Testis (tissue), 3 donors: ENCODE measurements around the gene OPCML. TPM values are rescaled to one million over a fixed set of nuclear protein-coding genes. Genes with fewer than 3 reads are reported as not detected.

Experiments used
- DNase-seq: peaks from one replicate; pipeline ENCODE4 v3.0.0-alpha.2; 2019
- H3K27ac ChIP-seq, 2 donors: fragments of 200-600 bp; sonication (generic); one replicate each; pipeline ENCODE4 v1.5.1; 2019
- H3K27me3 ChIP-seq: fragments of 200-600 bp; sonication (generic); one replicate; pipeline ENCODE4 v1.5.1; 2019
- H3K36me3 ChIP-seq: fragments of 200-600 bp; sonication (generic); one replicate; pipeline ENCODE4 v1.5.1; 2017; ENCODE audit warnings: low read depth; ENCODE audit errors: missing control alignments
- H3K4me1 ChIP-seq: fragments of 200-600 bp; sonication (generic); one replicate; pipeline ENCODE4 v1.5.1; 2019
- H3K4me3 ChIP-seq, 2 donors: fragments of 200-600 bp; sonication (generic); one replicate each; pipeline ENCODE4 v1.5.1; 2017 to 2019
- H3K9me3 ChIP-seq: fragments of 200-600 bp; sonication (generic); one replicate; pipeline ENCODE4 v1.5.1; 2017
- CTCF ChIP-seq, 3 experiments: fragments of 450-650 bp in 2 of 3; fragments of 200-600 bp in 1 of 3; sonication (generic) in 1 of 3; IDR thresholded peaks; one replicate each; pipeline ENCODE4 v1.5.1; 2016 to 2019; ENCODE audit warnings: antibody characterized with exemption in 3 of 3, mild to moderate bottlenecking in 2 of 3, moderate library complexity in 1 of 3
- POLR2A ChIP-seq: fragments of 450-650 bp; IDR thresholded peaks from one replicate; pipeline ENCODE4 v1.6.1; 2017; ENCODE audit warnings: antibody characterized with exemption, mild to moderate bottlenecking, moderate library complexity
- WGBS, 2 donors: methylation state at CpG; one replicate each; pipeline ENCODE4 v1.1.5; 2018; 5-methylcytosine and 5-hydroxymethylcytosine counted together
- intact Hi-C: fragments of 100-400 bp; cut with DNase I; formaldehyde crosslinking; loops from one replicate; pipeline ENCODE4 v1.15.1; 2023; ENCODE audit warnings: low total_unique reads
- polyA plus RNA-seq: library from polyadenylated mRNA; stranded (reverse); fragments of 350-450 nt; fragmentation: Illumina TruSeq; extraction: RNeasy Lipid Tissue Mini Kit (QIAGEN cat#74804); gene quantifications from one replicate; pipeline ENCODE4 v1.2.3, GENCODE V29; 2014; ENCODE audit warnings: low read depth, low replicate concordance; ENCODE audit not compliant: insufficient read depth
- total RNA-seq, 2 donors: library from RNA; depleted of rRNA; stranded (reverse); fragments of >200 nt; gene quantifications; one replicate each; pipeline ENCODE4 v1.2.3, GENCODE V29; 2016

OPCML gene
- total and polyA plus RNA-seq, 3 donors from 2014 or later = 0.16 to 2.7 (median 0.62) TPM

GRCh38 chr11:133147625-133148024 lies 384.7 kb downstream of the OPCML start:
- DNase-seq = no peak
- no peaks in the 10 kb centered on the region for H3K4me1 ChIP-seq
- H3K4me3 ChIP-seq = no peak overlapping the region
- no peaks in the 10 kb centered on the region for H3K9me3 ChIP-seq
- 87 to 91% methylated on average over 8 of the region's 8 CpGs for WGBS, 2 donors
- no peaks in the 10 kb centered on the region for H3K36me3 ChIP-seq
- intact Hi-C loops = no loop called here
- H3K27ac ChIP-seq = no peak overlapping the region
- no peak for TF ChIP-seq CTCF (IDR thresholded peaks at IDR 0.05)
- TF ChIP-seq POLR2A = no peak
- H3K27me3 ChIP-seq = no peaks in the 10 kb centered on the region

- H3K4me1 ChIP-seq = no peaks in the 10 kb centered on the region
Observed at GRCh38 chr11:133146697-133147306, 385.5 kb downstream of the OPCML start.

GRCh38 chr11:133137939-133138338 lies 394.4 kb downstream of the OPCML start:
- no peak overlapping the region for H3K4me3 ChIP-seq
- WGBS, 2 donors = 70 to 72% methylated on average over 5 of the region's 5 CpGs
- intact Hi-C loops = no loop called here
- TF ChIP-seq POLR2A (no peak), CTCF (IDR thresholded peaks at IDR 0.05) (no peak)
- no peak overlapping the region for H3K27ac ChIP-seq
- no peaks in the 10 kb centered on the region for H3K9me3 ChIP-seq
- no peak for DNase-seq
- H3K4me1 ChIP-seq = no peaks in the 10 kb centered on the region
- H3K27me3 ChIP-seq = no peaks in the 10 kb centered on the region
- H3K36me3 ChIP-seq = no peaks in the 10 kb centered on the region

More at GRCh38 chr11:133146697-133147306, 385.5 kb downstream of the OPCML start:
- no peaks in the 10 kb centered on the region for H3K9me3 ChIP-seq
- no peaks in the 10 kb centered on the region for H3K27me3 ChIP-seq
- no peak overlapping the region for H3K4me3 ChIP-seq
- intact Hi-C loops = no loop called here
- H3K36me3 ChIP-seq = no peaks in the 10 kb centered on the region
- no peak for TF ChIP-seq CTCF (IDR thresholded peaks at IDR 0.05)
- TF ChIP-seq POLR2A = no peak
- no peak for DNase-seq
- 60 to 68% methylated on average over 7 of the region's 7 CpGs for WGBS, 2 donors
- no peak overlapping the region for H3K27ac ChIP-seq

GRCh38 chr11:133137270-133137669 lies 395.0 kb downstream of the OPCML start:
- no peaks in the 10 kb centered on the region for H3K36me3 ChIP-seq
- no peak overlapping the region for H3K27ac ChIP-seq
- WGBS, 2 donors = 66 to 73% methylated on average over 2 of the region's 2 CpGs
- H3K4me3 ChIP-seq = no peak overlapping the region
- H3K9me3 ChIP-seq = no peaks in the 10 kb centered on the region
- no peak for TF ChIP-seq CTCF (IDR thresholded peaks at IDR 0.05)
- TF ChIP-seq POLR2A = no peak
- no peak for DNase-seq
- no peaks in the 10 kb centered on the region for H3K27me3 ChIP-seq
- intact Hi-C loops = no loop called here
- no peaks in the 10 kb centered on the region for H3K4me1 ChIP-seq

GRCh38 chr11:133136376-133136775 lies 395.9 kb downstream of the OPCML start:
- Histone ChIP-seq H3K9me3 (no peaks in the 10 kb centered on the region), H3K36me3 (no peaks in the 10 kb centered on the region), H3K27me3 (no peaks in the 10 kb centered on the region), H3K4me3 (no peak overlapping the region), H3K27ac (no peak overlapping the region), H3K4me1 (no peaks in the 10 kb centered on the region)
- DNase-seq = no peak
- intact Hi-C loops = no loop called here
- no peak for TF ChIP-seq CTCF (IDR thresholded peaks at IDR 0.05)
- TF ChIP-seq POLR2A = no peak
- WGBS, 2 donors = 68 to 78% methylated on average over 4 of the region's 4 CpGs
